B cell (primary cell): ENCODE data around the gene CIC. TPM values are rescaled to one million over a fixed set of nuclear protein-coding genes. Genes with fewer than 3 reads are reported as not detected.

ENCODE experiments used
- ATAC-seq: fragments of 200-7000 bp; cut with Tn5 transposase; one replicate; pipeline ENCODE4 v1.10.0; 2021; ENCODE audit warnings: low read depth, mild to moderate bottlenecking, moderate number of reproducible peaks, moderate library complexity
- CTCF ChIA-PET: fragments of 350-600 bp; sonication (Branson Sonifier 250); formaldehyde crosslinking; loops from one replicate; lab custom pipeline; 2021; ENCODE audit warnings: antibody characterized with exemption, inconsistent platforms; lab: Charles Lee
- POLR2A ChIA-PET: fragments of 350-600 bp; sonication (Branson Sonifier 250); formaldehyde crosslinking; loops from one replicate; lab custom pipeline; 2021; ENCODE audit warnings: antibody characterized with exemption; lab: Charles Lee
- DNase-seq: peaks from one replicate; pipeline ENCODE4 v3.0.0; 2013
- H2AFZ ChIP-seq: 2 replicates; pipeline ENCODE4 v1.6.1; 2012; ENCODE audit warnings: mild to moderate bottlenecking, low read depth, low read length; ENCODE audit not compliant: insufficient read depth, poor library complexity, severe bottlenecking
- H3K27ac ChIP-seq, 2 donors: 1 replicate in 1 of 2; 2 replicates in 1 of 2; pipeline ENCODE4 v1.5.1; 2012 to 2013; ENCODE audit warnings: low read length in 2 of 2, mild to moderate bottlenecking in 2 of 2, moderate library complexity in 1 of 2
- H3K27me3 ChIP-seq, 4 experiments: fragments of 200-600 bp in 1 of 4; sonication (generic) in 1 of 4; replicated peaks in 1 of 4; 1 replicate in 2 of 4; 2 replicates in 2 of 4; pipeline versions ENCODE4 v1.6.1 to v1.7.0; 2013 to 2016; ENCODE audit warnings: low read length in 3 of 4, mild to moderate bottlenecking in 2 of 4, mixed read lengths in 1 of 4, moderate library complexity in 1 of 4; ENCODE audit not compliant: insufficient read depth in 4 of 4, control insufficient read depth in 3 of 4; ENCODE audit errors: control extremely low read depth in 1 of 4
- H3K36me3 ChIP-seq, 2 experiments: replicated peaks in 1 of 2; 1 replicate in 1 of 2; 2 replicates in 1 of 2; pipeline versions ENCODE4 v1.6.1 to v1.7.1; 2013; ENCODE audit warnings: low read length in 1 of 2; ENCODE audit not compliant: insufficient read depth in 2 of 2, control insufficient read depth in 1 of 2; ENCODE audit errors: control extremely low read depth in 1 of 2, extremely low read depth in 1 of 2
- H3K4me1 ChIP-seq, 2 donors: fragments of 200-600 bp in 1 of 2; sonication (generic) in 1 of 2; 1 replicate in 1 of 2; 2 replicates in 1 of 2; pipeline versions ENCODE4 v1.5.1 to v1.6.1; 2013 to 2017; ENCODE audit warnings: low read length in 2 of 2; ENCODE audit not compliant: control insufficient read depth in 2 of 2, insufficient read depth in 2 of 2
- H3K4me2 ChIP-seq: replicated peaks from 2 replicates; pipeline ENCODE3; 2012; ENCODE audit warnings: mild to moderate bottlenecking, low read depth, low read length; ENCODE audit not compliant: poor library complexity, severe bottlenecking
- H3K4me3 ChIP-seq, 5 experiments: fragments of 200-600 bp in 1 of 5; sonication (generic) in 1 of 5; 1 replicate in 3 of 5; 2 replicates in 2 of 5; pipeline versions ENCODE4 v1.5.1 to v1.7.0; 2011 to 2016; ENCODE audit warnings: low read length in 4 of 5, mild to moderate bottlenecking in 4 of 5, low read depth in 2 of 5, control low read depth in 1 of 5, moderate library complexity in 1 of 5; ENCODE audit not compliant: insufficient read depth in 1 of 5; ENCODE audit errors: control extremely low read depth in 1 of 5, extremely low read depth in 1 of 5
- H3K79me2 ChIP-seq: fragments of 200-600 bp; sonication (generic); one replicate; pipeline ENCODE4 v1.6.0; 2016; ENCODE audit warnings: low read length; ENCODE audit not compliant: control insufficient read depth, insufficient read depth
- H3K9ac ChIP-seq: fragments of 200-600 bp; sonication (generic); 2 replicates; pipeline ENCODE4 v1.6.1; 2017; ENCODE audit warnings: mild to moderate bottlenecking, low read length, moderate library complexity
- H3K9me3 ChIP-seq, 3 donors: one replicate each; pipeline versions ENCODE4 v1.6.1 to v1.7.1; 2013; ENCODE audit warnings: low read length in 2 of 3; ENCODE audit not compliant: control insufficient read depth in 2 of 3, insufficient read depth in 1 of 3; ENCODE audit errors: control extremely low read depth in 1 of 3
- H4K20me1 ChIP-seq: 2 replicates; pipeline ENCODE4 v1.6.0; 2012; ENCODE audit warnings: mild to moderate bottlenecking, low read length; ENCODE audit not compliant: insufficient read depth, control insufficient read depth, poor library complexity, severe bottlenecking
- H3K27ac Mint-ChIP-seq: one replicate; pipeline ENCODE4 v1.8.0; 2021; ENCODE audit warnings: mixed read lengths
- H3K27me3 Mint-ChIP-seq: one replicate; pipeline ENCODE4 v1.8.0; 2021; ENCODE audit warnings: mixed read lengths
- H3K4me1 Mint-ChIP-seq: one replicate; pipeline ENCODE4 v1.8.0; 2021; ENCODE audit warnings: mixed read lengths
- H3K4me3 Mint-ChIP-seq: one replicate; pipeline ENCODE4 v1.8.0; 2021; ENCODE audit warnings: mixed read lengths
- H3K9me3 Mint-ChIP-seq: one replicate; pipeline ENCODE4 v1.8.0; 2022; ENCODE audit warnings: mixed read lengths; ENCODE audit not compliant: insufficient read depth
- EZH2 ChIP-seq: IDR thresholded peaks from 2 replicates; pipeline ENCODE4 v1.6.1; 2012; ENCODE audit warnings: borderline replicate concordance, low read depth, mild to moderate bottlenecking, moderate library complexity, low read length; ENCODE audit not compliant: insufficient read depth, poor library complexity, severe bottlenecking
- WGBS: methylation state at CpG from one replicate; pipeline ENCODE4 v1.1.5; 2013; ENCODE audit warnings: missing lambda C conversion rate; ENCODE audit not compliant: insufficient coverage; 5-methylcytosine and 5-hydroxymethylcytosine counted together
- intact Hi-C: fragments of 100-400 bp; cut with micrococcal nuclease; formaldehyde crosslinking; loops from one replicate; pipeline ENCODE4 v1.10.0; 2022
- polyA plus RNA-seq: library from polyadenylated mRNA; depleted of rRNA; stranded (reverse); fragments of >200 nt; gene quantifications from 2 replicates; pipeline ENCODE4 v1.2.3, GENCODE V29; 2012
- total RNA-seq, 2 donors: library from RNA; stranded (reverse); fragments of 120-200 nt in 1 of 2; gene quantifications; 1 replicate in 1 of 2; 2 replicates in 1 of 2; pipeline versions ENCODE4 v1.2.3 to v1.2.4, GENCODE V29; 2013 to 2022
- TF ChIP-seq, protein P1 (sequence below): fragments of 200-600 bp; IDR thresholded peaks from one replicate; pipeline ENCODE4 v1.8.0; 2022; ENCODE audit warnings: antibody characterized with exemption, mild to moderate bottlenecking

CIC gene
- total and polyA plus RNA-seq, 2 donors (not counting 1 experiment from before 2014, with no cell fraction given) = 75.7 to 119 TPM

DNA sequence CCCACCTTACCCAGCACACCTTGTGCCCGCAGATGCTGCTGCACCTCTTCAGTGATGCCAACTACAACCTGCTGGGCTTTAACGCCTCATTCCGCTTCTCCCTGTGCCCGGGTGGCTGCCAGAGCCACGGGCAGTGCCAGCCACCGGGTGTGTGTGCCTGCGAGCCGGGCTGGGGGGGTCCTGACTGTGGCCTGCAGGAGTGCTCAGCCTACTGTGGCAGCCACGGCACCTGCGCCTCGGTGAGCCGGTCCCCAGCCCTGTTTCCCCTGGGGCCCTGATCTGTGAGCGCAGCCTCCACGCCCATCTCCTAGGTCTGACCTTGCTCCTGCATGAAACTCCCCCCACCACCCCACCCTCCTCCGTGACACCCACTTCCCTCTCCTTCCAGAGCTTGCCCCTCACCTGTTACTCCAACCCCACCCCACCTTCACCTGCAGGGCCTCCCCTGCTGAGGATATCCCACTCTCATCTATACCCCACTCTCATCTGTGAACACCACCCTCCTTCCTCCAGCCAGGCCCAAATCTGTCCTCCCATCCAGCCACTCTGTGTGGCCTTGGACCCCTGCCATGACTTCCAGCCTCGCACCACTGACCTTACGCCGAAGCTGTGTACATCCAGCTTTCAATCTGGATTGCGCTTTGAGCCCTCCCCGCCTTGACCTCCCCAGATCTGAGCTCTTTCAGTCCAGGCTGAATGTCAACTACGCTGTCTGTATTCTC, 65.1 kb downstream of the CIC start:
- peak; percentile 14 for DNase-seq
- peak; percentile 43 for ATAC-seq

More for the DNA sequence above, 65.1 kb downstream of the CIC start:
- H3K9me3 ChIP-seq = no peaks in the 10 kb centered on the region
- Mint-ChIP-seq H3K27me3 (no peaks in the 10 kb centered on the region), H3K27ac (no peak overlapping the region), H3K9me3 (no peaks in the 10 kb centered on the region), H3K4me3 (no peak overlapping the region), H3K4me1 (peaks cover 4% of the 10 kb centered on the region)
- H3K4me1 ChIP-seq = no peaks in the 10 kb centered on the region
- CTCF ChIA-PET = no interaction called here
- H3K79me2 ChIP-seq = peaks cover 11% of the 10 kb centered on the region
- 79% methylated on average over 21 of the region's 21 CpGs for WGBS
- peaks cover 0 to 16% of the 10 kb centered on the region in 2 experiments for H3K36me3 ChIP-seq
- H3K27me3 ChIP-seq = no peaks in the 10 kb centered on the region
- H2AFZ ChIP-seq = no peak overlapping the region
- intact Hi-C loops = no loop called here
- no peak overlapping the region for H3K27ac ChIP-seq
- H3K4me2 ChIP-seq = no peak overlapping the region
- H3K4me3 ChIP-seq = no peak overlapping the region
- POLR2A ChIA-PET = interaction anchor here (0.5 kb wide), 1 partner anchor 26 kb away, joined by 10 read pairs; no protein-coding TSS in a partner anchor
- no peak overlapping the region for H3K9ac ChIP-seq
- no peak for TF ChIP-seq EZH2
- TF ChIP-seq, protein P1, sequence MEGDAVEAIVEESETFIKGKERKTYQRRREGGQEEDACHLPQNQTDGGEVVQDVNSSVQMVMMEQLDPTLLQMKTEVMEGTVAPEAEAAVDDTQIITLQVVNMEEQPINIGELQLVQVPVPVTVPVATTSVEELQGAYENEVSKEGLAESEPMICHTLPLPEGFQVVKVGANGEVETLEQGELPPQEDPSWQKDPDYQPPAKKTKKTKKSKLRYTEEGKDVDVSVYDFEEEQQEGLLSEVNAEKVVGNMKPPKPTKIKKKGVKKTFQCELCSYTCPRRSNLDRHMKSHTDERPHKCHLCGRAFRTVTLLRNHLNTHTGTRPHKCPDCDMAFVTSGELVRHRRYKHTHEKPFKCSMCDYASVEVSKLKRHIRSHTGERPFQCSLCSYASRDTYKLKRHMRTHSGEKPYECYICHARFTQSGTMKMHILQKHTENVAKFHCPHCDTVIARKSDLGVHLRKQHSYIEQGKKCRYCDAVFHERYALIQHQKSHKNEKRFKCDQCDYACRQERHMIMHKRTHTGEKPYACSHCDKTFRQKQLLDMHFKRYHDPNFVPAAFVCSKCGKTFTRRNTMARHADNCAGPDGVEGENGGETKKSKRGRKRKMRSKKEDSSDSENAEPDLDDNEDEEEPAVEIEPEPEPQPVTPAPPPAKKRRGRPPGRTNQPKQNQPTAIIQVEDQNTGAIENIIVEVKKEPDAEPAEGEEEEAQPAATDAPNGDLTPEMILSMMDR = no peak
- H4K20me1 ChIP-seq = no peaks in the 10 kb centered on the region
